GM19043 (cell line): Measurements from ENCODE around the gene RTKN.
A peak's percentile ranks its signal among the peaks of the same experiment; 100 is the strongest.
"Not testable (repeated sequence)": the region's sequence is repeated elsewhere in the genome, so short reads cannot be mapped to it uniquely, and the experiment has no call there.

Experiments
- ATAC-seq: cut with Tn5 transposase; IDR thresholded peaks from one replicate; pipeline ENCODE4 v1.9.1; 2021; ENCODE audit warnings: low read depth; ENCODE audit not compliant: unreplicated experiment

RTKN gene, protein sequence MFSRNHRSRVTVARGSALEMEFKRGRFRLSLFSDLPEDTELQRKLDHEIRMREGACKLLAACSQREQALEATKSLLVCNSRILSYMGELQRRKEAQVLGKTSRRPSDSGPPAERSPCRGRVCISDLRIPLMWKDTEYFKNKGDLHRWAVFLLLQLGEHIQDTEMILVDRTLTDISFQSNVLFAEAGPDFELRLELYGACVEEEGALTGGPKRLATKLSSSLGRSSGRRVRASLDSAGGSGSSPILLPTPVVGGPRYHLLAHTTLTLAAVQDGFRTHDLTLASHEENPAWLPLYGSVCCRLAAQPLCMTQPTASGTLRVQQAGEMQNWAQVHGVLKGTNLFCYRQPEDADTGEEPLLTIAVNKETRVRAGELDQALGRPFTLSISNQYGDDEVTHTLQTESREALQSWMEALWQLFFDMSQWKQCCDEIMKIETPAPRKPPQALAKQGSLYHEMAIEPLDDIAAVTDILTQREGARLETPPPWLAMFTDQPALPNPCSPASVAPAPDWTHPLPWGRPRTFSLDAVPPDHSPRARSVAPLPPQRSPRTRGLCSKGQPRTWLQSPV

DNA sequence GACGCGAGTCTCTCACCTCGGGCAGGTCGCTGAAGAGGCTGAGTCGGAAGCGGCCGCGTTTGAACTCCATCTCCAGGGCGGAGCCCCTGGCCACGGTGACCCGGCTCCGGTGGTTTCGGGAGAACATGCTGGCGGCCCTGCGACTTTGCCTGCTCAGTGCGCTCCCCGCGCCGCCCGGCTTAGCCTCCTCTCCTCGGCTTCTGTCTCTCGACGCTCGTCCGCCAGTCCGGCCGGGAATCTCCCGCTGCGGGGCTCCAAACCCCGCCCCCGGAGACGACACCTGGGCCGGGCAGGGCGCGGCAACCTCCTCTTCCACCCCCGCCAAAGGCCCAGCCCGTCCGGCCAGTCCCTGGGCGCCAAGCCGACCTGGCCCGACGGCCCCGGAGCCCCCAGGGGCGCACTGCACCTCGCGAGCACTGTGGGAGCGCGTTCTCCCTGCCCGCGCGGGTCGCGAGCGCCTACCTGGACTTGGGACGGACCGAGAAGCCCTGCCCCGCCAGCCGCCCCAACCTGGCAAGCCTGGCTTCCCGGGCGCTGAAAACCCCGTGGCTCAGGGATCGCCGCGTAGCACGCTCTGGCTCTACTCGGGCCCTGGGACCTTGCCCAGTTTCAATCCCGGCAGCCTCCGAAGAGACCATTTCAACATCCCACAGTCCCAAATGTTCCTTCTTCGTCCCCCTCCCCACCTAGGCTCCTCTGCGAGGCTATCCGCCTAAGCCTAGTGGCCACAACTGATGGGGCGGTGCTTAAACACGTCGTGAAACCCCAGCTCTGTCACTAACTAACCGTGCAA is at the start of gene RTKN:
RTKN (minus strand) TSS at position 248 of the 793 bp plus-strand sequence; CDS start at position 127, 121 bp downstream.
- no peak for ATAC-seq

GRCh38 chr2:74489906-74490305 is 48.2 kb upstream of the RTKN start:
- no peak for ATAC-seq

GRCh38 chr2:74488643-74489481 is 47.1 kb upstream of the RTKN start:
- ATAC-seq = no peak

GRCh38 chr2:74486141-74486540 is 44.4 kb upstream of the RTKN start:
- ATAC-seq = no peak

- not testable (repeated sequence) for ATAC-seq
Observed at GRCh38 chr2:74483675-74484164, 42.0 kb upstream of the RTKN start.

GRCh38 chr2:74482801-74483674 is 41.3 kb upstream of the RTKN start, which contains the start of the genes CCDC142 and TTC31:
CCDC142 (minus strand) TSS chr2:74482998; CDS start chr2:74482837, 161 bp downstream.
TTC31 (plus strand) TSS chr2:74483081; CDS start chr2:74483096, 15 bp downstream.
- peak; percentile 90 for ATAC-seq

DNA sequence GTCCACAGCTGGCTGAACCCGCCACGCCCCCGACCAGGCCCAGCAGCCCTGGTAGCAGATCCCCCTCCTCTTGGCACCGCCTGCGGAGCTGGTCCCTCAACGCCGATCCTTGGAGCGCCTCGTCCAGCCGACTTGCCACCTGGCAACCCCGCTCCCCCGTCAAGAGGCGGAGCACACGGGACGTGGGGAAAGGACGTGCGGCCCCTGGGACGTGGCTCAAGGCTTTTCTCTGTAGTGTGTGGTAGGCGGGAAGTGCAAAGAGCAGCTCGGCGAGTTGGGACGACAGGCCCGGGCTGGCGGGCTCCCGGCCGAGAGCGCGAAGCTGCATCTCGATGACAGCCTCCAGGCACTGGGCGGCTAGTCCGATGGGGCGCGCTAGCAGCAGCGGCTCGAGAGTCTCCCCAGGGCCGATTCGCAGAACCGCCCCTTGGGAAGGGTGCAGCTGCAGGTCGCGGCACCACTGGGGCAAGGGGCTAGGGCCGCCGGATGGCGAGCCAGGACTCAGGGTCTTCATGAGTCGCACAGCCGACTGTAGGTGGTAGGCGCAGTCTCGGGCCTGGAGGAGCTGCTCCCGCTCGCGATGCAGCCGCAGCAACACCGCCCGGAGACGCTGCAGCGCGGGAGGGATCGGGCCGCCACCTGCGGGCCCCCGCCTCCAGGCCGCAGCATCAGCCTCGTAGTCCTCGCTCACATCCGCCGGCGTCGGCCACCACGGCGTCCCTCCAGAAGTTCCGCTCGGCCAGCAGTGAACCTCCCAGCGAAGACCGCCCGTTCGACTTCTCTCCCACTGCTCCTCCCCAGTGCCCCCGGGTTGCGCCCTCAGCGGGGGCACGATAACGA is 40.4 kb upstream of the RTKN start:
- ATAC-seq = peak; percentile 36

DNA sequence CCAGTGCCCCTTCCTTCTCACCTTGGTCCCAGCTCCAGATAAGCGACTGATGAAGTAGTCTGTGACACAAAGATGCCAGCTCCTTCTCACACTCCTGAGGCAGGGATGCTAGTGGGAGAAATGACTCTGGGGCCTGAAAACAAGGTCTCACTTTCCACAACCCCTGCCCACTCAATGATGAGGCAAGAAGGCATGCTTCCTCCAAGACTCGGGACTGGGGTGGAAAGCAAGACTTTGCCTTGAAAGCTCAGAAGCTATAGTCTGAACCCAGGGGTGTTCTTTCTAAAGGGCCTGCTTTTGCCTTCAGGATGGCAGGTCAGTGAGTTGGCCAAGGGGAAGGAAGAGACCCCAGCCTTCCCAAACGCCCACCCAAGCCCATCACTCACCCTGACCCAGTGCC is 39.7 kb upstream of the RTKN start:
- no peak for ATAC-seq

DNA sequence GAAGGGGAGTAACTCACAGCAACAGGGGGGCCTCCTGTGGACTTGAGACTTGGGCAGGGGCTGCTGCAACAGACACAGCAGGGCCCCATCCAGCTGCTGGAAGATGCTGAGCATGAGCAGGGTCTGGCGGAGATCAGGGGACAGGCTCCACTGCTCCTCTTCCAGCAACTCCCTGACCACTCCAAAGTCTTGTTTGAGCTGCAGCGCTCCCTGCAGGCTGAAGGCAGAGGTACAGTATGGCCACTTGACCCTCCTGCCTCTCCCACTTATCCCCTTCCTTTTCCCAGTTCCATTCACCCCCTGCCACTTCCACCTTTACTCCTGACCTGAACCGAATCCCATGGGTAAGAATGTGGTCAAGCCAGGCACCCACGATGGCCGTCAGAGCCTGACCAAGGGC is 33.2 kb upstream of the RTKN start:
- no peak for ATAC-seq

GRCh38 chr2:74474481-74474880 is 32.7 kb upstream of the RTKN start:
- no peak for ATAC-seq

GRCh38 chr2:74472945-74473258 is 31.2 kb upstream of the RTKN start:
- ATAC-seq = no peak

DNA sequence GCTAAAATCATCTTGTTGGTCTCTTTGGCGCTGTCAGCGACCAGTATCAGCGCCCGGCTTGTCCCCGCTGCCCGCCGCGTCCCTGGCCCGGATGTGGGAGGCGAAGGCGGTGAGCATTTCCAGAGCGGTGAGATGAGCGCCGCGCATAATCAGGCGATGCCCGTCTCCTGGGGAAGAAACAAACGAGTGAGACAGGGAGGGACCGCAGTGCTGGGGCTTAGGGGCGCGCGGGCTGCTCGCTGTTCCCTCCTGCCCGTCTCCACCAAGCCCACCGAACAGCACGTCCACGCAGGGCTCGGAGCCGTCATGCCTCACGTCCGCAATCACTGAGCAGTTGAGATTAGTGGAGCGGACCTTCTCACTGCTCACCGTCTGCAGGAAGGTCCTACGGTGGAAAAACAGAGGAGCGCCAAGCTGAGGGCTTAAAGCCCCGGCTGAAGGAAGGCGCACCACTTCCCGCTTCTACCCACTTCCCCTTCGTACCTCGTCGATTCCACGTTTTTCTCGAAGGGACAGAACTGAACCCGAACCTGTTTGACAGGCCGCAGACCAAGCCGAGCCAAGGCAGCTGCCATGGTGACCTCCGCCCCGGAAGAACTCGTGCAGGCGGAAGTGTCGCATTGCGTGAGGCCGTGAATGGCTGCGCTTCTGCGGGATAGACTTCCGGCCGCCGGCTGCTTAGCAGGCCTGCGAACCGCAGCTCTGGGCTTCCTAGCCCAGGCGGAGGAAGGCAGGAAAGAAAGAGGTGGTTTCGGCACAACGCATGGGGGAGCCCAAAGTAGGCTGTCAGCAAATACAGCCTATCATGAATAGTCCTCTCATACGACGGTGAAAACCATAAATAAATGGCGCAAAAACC is 30.6 kb upstream of the RTKN start, which contains the start of gene MRPL53:
MRPL53 (minus strand) TSS at position 595 of the 859 bp plus-strand sequence; CDS start at position 575, 20 bp downstream.
- peak; percentile 88 for ATAC-seq

DNA sequence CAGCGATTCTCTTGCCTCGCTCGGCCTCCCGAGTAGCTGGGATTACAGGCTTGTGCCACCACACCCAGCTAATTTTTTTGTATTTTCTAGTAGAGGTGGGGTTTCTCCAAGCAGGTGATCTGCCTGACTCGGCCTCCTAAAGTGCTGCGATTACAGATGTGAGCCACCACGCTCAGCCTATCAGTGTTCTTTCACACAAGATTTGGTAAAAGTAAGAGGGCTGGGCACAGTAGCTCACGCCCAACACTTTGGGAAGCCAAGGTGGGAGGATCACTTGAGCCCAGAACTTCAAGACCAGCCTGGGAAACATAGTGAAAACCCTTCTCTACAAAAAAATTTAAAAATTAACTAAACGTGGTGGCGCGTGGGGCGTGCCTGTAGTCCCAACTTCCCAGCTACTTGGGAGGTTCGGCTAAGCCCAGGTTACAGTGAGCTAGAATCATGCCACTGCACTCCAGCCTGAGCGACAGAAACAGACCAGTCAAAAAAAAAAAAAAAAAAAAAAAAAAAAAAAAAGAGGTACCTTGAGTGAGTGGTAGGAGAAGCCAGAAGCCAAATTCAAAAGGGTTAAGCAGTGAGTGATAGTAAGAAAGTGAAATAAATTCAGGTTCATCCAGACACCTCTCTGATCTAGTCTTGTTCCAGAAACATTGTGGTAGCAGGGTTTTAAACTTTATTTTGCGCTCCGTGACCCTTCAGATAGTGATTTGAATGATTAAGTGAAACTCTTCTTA is 29.8 kb upstream of the RTKN start:
- no peak for ATAC-seq

GRCh38 chr2:74470742-74471141 is 29.0 kb upstream of the RTKN start:
- not testable (repeated sequence) for ATAC-seq

GRCh38 chr2:74464406-74464805 is 22.7 kb upstream of the RTKN start:
- ATAC-seq = no peak

- ATAC-seq = no peak
Observed at GRCh38 chr2:74462786-74463105, 21.0 kb upstream of the RTKN start.
